Chondrocyte (in vitro differentiated cells): ENCODE results near the gene ORC6. TPM values are rescaled to one million over a fixed set of nuclear protein-coding genes. Genes with fewer than 3 reads are reported as not detected.

ENCODE experiments used
- DNase-seq: peaks from one replicate; pipeline ENCODE4 v3.0.0; 2021; ENCODE audit warnings: mixed read lengths, low spot score
- H3K27ac Mint-ChIP-seq: one replicate; pipeline ENCODE4 v1.8.0; 2021; ENCODE audit warnings: mild to moderate bottlenecking, moderate library complexity, mixed read lengths; ENCODE audit not compliant: unreplicated experiment
- H3K27me3 Mint-ChIP-seq: 2 replicates; pipeline ENCODE4 v1.8.0; 2021; ENCODE audit warnings: low read depth, mixed read lengths
- H3K36me3 Mint-ChIP-seq: 2 replicates; pipeline ENCODE4 v1.8.0; 2021; ENCODE audit warnings: low read depth, mixed read lengths
- H3K4me1 Mint-ChIP-seq: 2 replicates; pipeline ENCODE4 v1.8.0; 2021; ENCODE audit warnings: low read depth, mild to moderate bottlenecking, mixed read lengths
- H3K4me3 Mint-ChIP-seq: one replicate; pipeline ENCODE4 v1.8.0; 2021; ENCODE audit warnings: mild to moderate bottlenecking, moderate library complexity, mixed read lengths; ENCODE audit not compliant: unreplicated experiment
- H3K9me3 Mint-ChIP-seq: 2 replicates; pipeline ENCODE4 v1.8.0; 2021; ENCODE audit warnings: low read depth, mixed read lengths
- long read RNA-seq: library from polyadenylated mRNA; stranded (forward); transcript quantifications from one replicate; pipeline ENCODE4 v2.0.0, GENCODE V29; 2021
- total RNA-seq: library from RNA; stranded (reverse); gene quantifications from 3 replicates; pipeline ENCODE4 v1.2.1, GENCODE V29; 2021
- TF ChIP-seq, protein P1 (sequence below): fragments of 200-600 bp; sonication (generic); IDR thresholded peaks from 2 replicates; pipeline ENCODE4 v1.5.0; 2021; ENCODE audit warnings: antibody characterized with exemption, mild to moderate bottlenecking, moderate library complexity

Gene ORC6
- 6.3 to 12.4 TPM (median 6.7 TPM) in 3 replicates for total RNA-seq
- long read RNA-seq, transcript ORC6-201 (7 exons, 1,628 nt), result major isoform, 11 of 11 reads
- long read RNA-seq, partial matches to known transcripts, result 0 of 11 reads
- long read RNA-seq, other reads (novel, unspliced or antisense), result 0 of 11 reads

GRCh38 chr16:46689365-46690280 is at the start of gene ORC6:
Gene ORC6 (plus strand): TSS chr16:46689659. CDS start chr16:46689706, 47 bp downstream.
- no peak within 1 kb of the TSS for H3K27ac Mint-ChIP-seq
- peak; percentile 98 for DNase-seq
- H3K9me3 Mint-ChIP-seq, result no peaks in the 10 kb centered on the region
- TF ChIP-seq, protein P1, sequence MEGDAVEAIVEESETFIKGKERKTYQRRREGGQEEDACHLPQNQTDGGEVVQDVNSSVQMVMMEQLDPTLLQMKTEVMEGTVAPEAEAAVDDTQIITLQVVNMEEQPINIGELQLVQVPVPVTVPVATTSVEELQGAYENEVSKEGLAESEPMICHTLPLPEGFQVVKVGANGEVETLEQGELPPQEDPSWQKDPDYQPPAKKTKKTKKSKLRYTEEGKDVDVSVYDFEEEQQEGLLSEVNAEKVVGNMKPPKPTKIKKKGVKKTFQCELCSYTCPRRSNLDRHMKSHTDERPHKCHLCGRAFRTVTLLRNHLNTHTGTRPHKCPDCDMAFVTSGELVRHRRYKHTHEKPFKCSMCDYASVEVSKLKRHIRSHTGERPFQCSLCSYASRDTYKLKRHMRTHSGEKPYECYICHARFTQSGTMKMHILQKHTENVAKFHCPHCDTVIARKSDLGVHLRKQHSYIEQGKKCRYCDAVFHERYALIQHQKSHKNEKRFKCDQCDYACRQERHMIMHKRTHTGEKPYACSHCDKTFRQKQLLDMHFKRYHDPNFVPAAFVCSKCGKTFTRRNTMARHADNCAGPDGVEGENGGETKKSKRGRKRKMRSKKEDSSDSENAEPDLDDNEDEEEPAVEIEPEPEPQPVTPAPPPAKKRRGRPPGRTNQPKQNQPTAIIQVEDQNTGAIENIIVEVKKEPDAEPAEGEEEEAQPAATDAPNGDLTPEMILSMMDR, result peak; percentile 80
- H3K36me3 Mint-ChIP-seq, result no peaks in the 10 kb centered on the region
- peaks cover 32% of the 10 kb centered on the region for H3K4me1 Mint-ChIP-seq
- H3K27me3 Mint-ChIP-seq, result no peaks in the 10 kb centered on the region
- no peak within 1 kb of the TSS for H3K4me3 Mint-ChIP-seq

DNA sequence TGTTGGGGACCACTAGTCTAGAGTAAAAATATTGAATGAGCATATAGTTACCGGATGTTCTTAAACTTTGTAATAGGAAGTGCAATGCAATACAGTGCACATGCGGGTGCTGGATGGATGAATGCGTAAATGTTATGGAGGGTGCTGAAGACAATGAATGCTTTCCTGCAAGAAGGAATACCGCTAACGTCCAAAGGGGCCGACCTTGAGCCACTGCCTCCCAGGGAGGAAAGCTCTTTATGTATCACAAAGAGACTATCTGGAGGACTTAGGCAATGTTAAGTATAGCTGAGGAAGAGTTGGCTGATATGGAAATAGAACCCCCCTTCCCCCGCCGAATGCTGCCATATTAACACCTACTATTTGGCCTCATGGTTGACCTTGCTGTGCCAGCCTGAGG is 40.8 kb upstream of the ORC6 start:
- Mint-ChIP-seq H3K4me3 (no peak overlapping the region), H3K4me1 (no peaks in the 10 kb centered on the region), H3K27me3 (no peaks in the 10 kb centered on the region), H3K9me3 (peaks cover 18% of the 10 kb centered on the region), H3K36me3 (peaks cover 12% of the 10 kb centered on the region), H3K27ac (no peak overlapping the region)
- DNase-seq, result no peak
- TF ChIP-seq, protein P1, result peak; percentile 14

- Mint-ChIP-seq H3K4me3 (no peak overlapping the region), H3K27ac (no peak overlapping the region), H3K9me3 (peaks cover 7% of the 10 kb centered on the region), H3K27me3 (no peaks in the 10 kb centered on the region), H3K4me1 (no peaks in the 10 kb centered on the region), H3K36me3 (peaks cover 3% of the 10 kb centered on the region)
- TF ChIP-seq, protein P1, result no peak
- no peak for DNase-seq
Measured at GRCh38 chr16:46649588-46650253, 39.7 kb upstream of the ORC6 start.

GRCh38 chr16:46650254-46650623 is 39.2 kb upstream of the ORC6 start:
- H3K4me3 Mint-ChIP-seq, result no peak overlapping the region
- H3K27me3 Mint-ChIP-seq, result no peaks in the 10 kb centered on the region

GRCh38 chr16:46651305-46651704 is 38.2 kb upstream of the ORC6 start:
- no peaks in the 10 kb centered on the region for H3K4me1 Mint-ChIP-seq
- no peaks in the 10 kb centered on the region for H3K27me3 Mint-ChIP-seq
- DNase-seq, result no peak
- no peak overlapping the region for H3K4me3 Mint-ChIP-seq
- no peaks in the 10 kb centered on the region for H3K9me3 Mint-ChIP-seq
- H3K27ac Mint-ChIP-seq, result no peak overlapping the region
- H3K36me3 Mint-ChIP-seq, result no peaks in the 10 kb centered on the region
- TF ChIP-seq, protein P1, result no peak

More at GRCh38 chr16:46650254-46650623, 39.2 kb upstream of the ORC6 start:
- Mint-ChIP-seq H3K4me1 (no peaks in the 10 kb centered on the region), H3K36me3 (no peaks in the 10 kb centered on the region), H3K27ac (no peak overlapping the region), H3K9me3 (peaks cover 2% of the 10 kb centered on the region)
- TF ChIP-seq, protein P1, result no peak
- no peak for DNase-seq
